Activated naive CD4-positive, alpha-beta T cell treated with anti-CD3 and anti-CD28 coated beads, Interleukin-2, amount 50 U/mL, for 16 hours (primary cell): ENCODE measurements around the gene F8A1.
"Not testable (repeated sequence)": the region's sequence is repeated elsewhere in the genome, so short reads cannot be mapped to it uniquely, and the experiment has no call there.

ENCODE experiments used
- DNase-seq: peaks from one replicate; pipeline ENCODE4 v3.0.0-alpha.2; 2020

F8A1 gene

DNA sequence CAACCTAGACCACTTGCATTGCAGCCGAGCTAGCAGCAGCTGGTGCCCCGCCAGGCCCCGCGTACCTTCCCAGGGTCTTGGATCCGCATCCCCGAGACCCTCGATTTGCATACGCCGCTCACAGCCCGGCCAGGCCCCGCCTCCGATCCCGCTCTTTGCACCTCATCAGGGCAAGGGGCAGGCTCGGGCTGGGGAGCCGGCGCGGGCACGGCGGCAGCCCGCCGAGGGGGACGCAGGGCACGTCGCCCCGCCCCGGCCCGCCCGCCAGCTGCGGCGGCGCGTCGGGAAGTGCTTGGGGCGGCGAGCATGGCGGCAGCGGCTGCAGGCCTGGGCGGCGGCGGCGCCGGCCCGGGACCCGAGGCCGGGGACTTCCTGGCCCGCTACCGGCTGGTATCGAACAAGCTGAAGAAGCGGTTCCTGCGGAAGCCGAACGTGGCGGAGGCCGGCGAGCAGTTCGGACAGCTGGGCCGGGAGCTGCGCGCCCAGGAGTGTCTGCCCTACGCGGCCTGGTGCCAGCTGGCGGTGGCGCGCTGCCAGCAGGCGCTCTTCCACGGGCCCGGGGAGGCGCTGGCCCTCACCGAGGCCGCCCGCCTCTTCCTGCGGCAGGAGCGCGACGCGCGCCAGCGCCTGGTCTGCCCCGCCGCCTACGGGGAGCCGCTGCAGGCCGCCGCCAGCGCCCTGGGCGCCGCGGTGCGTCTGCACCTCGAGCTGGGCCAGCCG lies at the start of gene F8A1:
Gene F8A1 (plus strand): TSS at position 287 of the 720 bp plus-strand sequence. CDS start 20 bp downstream, at position 307.
- DNase-seq = peak; percentile 60

DNA sequence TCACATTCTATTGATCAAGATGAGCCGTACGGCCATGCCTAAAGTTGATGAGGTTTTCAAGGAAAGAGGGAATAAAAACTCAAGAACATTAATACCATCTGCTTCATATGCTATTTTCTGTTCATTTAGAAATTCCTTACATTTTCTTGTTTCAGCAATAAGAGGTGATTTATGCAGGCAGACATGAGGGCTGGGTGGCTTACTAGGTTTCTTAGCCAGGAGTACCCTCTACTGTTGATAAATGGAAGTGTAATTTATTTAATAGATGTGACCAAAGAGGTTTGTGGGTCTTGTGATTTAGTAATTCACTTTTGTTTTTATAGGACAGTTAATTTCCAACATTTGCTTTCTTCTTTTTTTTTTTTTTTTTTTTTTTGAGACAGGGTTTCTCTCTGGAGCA lies 45.3 kb upstream of the F8A1 start:
- no peak for DNase-seq

DNA sequence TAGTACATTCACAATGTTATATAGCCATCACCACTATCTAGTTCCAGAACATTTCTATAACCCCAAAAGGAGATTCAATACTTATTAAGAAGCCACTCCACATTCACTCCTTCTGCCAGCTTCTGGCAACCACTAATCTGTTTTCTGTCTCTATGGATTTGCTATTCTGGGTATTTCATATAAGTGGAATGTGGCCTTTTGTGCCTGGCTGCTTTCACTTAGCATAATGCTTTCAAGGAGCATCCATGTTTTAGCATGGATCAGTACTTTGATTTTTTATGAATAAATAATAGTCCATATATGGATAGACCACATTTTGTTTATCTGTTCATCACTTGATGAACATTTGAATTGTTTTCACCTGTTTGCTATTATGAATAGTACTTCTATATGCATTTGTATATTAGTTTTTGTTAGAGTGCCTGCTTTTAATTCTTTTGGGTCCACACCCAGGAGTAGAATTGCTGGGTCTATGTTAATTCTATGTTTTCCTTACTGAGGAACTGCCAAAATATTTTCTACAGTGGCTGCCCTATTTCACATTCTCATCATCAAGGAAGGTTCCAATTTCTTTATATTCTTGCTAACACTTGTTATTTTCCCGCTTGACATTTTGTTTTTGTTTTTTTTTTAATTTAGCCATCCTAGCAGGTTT lies 35.1 kb upstream of the F8A1 start:
- no peak for DNase-seq

DNA sequence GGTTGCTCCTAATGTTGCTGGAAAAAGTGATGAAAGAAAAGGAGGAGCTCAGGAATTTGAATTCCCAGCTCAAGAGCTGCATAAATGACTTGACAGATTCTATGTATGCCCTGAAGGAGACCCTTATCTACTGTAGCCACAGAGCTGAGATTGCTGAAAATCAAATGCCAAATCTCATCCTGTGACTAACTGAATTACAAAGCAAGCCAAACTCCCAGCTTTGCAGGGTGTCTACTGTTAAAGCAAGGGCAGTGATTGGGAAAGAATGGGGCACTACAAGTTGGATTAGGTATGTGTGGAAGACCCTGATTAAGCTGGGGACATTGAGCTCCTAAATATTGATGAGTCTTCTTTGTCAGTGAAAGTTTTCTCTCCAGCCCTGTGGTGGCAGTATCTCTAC lies 30.9 kb upstream of the F8A1 start:
- no peak for DNase-seq

DNA sequence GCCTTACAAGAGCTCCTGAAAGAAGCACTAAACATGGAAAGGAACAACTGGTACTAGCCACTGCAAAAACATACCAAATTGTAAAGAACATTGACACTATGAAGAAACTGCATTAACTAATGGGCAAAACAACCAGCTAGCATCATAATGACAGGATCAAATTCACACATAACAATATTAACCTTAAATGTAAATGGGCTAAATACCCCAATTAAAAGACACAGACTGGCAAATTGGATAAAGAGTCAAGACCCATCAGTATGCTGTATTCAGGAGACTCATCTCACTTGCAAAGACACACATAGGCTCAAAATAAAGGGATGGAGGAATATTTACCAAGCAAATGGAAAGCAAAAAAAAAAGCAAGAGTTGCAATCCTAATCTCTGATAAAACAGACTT lies 17.6 kb upstream of the F8A1 start:
- not testable (repeated sequence) for DNase-seq

DNA sequence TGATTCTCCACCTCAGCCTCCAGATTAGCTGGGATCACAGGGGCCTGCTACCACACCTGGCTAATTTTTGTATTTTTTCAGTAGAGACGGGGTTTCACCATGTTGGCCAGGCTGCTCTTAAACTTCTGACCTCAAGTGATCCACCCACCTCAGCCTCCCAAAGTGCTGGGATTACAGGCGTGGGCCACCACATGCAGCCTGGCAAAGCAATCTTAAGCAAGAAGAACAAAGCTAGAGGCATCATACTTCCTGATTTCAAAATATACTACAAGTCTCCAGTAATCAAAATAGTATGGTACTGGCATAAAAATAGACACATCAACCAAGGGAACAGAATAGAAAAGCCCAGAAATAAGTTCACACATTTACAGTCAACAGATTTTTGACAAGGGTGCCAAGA lies 12.8 kb upstream of the F8A1 start:
- DNase-seq = no peak

DNA sequence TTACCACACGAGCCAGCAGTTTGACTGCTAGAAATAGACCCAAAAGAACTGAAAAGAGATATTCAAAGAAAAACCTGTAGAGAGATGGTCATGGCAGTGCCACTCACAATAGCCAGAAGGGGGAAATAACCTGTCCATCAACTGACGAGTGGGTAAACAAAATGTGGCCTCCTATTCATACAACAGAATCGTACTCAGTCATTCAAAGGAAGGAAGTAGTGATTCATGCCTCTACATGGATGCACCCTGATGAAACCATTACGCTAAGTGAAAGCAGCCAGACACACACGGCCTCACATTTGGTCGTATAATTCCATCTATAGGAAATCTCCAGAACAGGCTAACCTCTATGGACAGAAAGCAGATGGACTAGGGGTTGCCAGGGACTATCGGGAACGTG lies 2.1 kb upstream of the F8A1 start:
- DNase-seq = not testable (repeated sequence)

DNA sequence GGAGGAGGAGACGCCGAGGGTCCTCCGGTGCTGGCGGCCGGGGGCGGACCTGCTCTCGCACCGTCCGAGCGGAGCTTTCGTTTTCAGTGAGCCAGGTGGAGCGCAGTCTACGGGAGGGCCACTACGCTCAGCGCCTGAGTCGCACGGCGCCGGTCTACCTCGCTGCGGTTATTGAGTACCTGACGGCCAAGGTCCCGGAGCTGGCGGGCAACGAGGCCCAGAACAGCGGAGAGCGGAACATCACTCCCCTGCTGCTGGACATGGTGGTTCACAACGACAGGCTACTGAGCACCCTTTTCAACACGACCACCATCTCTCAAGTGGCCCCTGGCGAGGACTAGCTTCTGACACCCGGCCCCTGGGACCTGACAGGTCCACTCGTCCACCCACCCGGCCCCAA lies 1.1 kb upstream of the F8A1 start:
- not testable (repeated sequence) for DNase-seq

DNA sequence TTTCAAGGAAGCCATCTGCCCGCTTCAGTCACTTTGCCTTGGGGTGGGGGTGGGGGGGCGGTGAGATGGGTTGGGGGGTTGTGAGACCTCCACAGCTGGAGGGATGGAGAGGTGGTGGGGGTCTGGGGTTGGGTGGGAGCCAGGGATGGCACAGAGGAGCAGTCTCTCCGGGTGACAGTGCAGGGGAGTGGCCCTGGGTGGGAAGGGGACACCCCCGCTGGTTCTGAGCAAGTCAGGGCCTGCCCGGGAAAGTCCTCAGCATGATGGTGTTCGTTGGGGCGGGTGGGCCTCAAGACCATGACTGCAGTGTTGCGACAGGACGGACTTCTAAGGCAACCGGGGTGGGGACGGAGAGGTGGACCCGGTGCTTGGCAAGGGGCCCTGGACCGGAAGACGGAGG lies 606 bp upstream of the F8A1 start:
- DNase-seq = not testable (repeated sequence)

DNA sequence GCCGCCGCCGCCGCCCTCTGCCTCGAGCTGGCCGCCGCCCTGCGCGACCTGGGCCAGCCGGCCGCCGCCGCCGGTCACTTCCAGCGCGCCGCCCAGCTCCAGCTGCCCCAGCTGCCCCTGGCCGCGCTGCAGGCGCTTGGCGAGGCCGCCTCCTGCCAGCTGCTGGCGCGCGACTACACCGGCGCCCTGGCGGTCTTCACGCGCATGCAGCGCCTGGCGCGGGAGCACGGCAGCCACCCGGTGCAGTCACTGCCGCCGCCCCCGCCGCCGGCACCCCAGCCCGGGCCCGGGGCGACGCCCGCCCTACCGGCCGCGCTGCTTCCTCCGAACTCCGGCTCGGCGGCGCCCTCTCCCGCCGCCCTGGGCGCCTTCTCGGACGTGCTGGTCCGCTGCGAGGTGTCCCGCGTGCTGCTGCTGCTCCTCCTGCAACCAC lies 650 bp downstream of the F8A1 start:
- not testable (repeated sequence) for DNase-seq

DNA sequence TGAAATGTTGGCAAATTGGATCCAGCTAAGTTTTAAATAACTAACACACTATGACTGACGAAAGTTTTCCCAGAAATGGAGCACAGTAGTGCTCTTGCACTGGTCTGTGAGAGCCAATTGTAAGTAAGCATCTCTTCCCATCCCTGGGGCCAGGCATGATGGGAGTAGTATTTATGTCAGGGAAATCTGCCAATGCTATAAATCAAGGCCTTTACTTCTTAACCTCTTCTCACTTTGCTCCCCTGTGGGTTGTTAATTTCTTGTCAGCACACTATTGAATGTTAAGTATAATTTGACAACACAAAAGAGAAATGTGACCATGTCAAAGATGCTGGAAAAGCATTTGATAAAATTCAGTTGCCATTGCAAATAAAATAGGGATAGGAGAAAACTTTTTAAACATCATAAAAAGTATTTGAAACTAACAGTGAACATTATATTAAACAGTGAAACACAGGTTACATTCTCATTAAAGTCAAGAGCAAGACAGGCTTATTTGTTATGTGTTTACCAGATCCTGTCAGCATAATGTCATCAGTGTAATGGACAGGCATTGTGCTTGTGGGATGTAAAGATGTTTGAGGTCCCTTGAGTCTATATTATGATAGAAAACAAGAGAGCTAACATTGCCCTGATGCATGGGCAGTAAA lies 5.0 kb downstream of the F8A1 start:
- no peak for DNase-seq

DNA sequence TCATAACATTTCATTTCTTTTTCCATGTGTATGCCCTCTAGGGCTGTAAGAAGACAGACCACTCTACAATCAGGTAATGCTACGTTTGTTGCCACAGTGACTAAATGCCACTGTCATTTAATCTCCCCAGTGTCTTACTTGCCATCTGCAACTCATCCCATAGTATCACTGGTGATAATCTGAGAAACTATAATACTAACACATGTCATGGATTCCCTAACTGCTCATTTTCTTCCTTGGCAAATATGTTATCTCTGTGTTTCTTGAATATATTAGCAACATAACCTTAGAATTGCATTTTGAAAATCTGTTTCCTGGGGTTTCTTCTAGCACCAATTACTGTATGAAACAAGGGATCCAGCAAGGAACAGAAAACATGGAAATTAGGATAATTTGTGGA lies 6.1 kb downstream of the F8A1 start:
- DNase-seq = no peak

DNA sequence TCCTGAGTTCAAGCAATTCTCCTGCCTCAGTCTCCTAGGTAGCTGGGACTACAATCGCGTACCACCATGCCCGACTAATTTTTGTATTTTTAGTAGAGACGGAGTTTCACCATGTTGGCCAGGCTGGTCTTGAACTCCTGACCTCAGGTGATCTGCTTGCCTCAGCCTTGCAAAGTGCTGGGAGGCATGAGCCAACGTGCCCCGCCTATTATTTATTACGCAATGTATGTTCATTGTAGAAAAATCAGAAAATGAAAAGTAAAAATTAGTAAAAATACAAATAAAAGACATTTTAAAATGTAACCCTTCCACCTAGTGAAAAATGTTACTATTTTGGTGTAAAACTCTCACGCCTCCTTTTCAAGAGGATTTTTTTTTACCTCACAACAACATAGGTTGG lies 14.2 kb downstream of the F8A1 start:
- DNase-seq = no peak

DNA sequence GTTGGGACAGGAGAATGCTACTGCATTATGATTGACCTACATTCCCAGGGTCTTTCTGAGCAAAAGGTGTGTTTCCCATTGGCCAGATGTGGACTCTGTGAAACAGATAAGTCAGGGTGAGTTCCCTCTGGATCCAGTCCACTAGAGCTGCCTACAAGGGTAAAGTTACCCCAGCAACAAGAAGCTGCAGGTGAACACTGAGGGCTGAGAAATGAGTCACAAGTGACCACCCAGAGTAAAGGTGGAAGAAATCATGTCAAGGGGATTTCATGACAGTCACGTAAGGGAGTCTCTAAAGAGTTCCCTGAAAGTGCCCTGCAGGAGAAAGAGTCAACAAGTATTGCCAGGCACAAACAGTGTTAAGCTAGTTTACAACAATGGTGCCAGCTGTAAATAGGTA lies 16.3 kb downstream of the F8A1 start:
- no peak for DNase-seq

DNA sequence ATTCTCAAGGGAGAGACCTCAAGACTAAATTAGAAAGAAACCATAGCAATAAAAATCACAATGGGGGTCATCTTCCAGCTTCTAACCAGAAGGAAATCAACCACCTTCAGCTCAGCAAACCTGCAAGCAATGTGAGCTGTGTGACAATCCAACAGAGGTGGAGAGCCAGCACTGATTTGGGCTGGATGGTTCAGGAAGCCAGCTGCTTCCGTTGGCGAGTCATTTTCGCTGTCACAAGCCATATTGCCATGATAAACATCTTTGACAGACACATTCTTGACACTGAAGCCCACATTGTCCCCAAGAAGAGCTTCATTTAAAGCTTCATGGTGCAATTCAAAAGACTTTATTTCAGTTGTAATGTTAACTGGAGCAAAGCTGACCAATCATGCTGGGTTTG lies 22.7 kb downstream of the F8A1 start:
- no peak for DNase-seq

DNA sequence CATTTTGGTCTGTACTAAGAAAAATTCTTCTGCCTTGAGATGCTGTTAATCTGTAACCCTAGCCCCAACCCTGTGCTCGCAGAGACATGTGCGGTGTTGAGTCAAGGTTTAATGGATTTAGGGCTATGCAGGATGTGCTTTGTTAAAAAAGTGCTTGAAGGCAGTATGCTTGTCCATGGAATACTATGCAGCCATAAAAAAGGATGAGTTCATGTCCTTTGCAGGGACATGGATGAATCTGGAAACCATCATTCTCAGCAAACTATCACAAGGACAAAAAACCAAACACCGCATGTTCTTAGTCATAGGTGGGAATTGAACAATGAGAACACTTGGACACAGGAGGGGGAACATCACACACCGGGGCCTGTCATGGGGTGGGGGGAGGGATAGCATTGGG lies 23.9 kb downstream of the F8A1 start:
- not testable (repeated sequence) for DNase-seq

DNA sequence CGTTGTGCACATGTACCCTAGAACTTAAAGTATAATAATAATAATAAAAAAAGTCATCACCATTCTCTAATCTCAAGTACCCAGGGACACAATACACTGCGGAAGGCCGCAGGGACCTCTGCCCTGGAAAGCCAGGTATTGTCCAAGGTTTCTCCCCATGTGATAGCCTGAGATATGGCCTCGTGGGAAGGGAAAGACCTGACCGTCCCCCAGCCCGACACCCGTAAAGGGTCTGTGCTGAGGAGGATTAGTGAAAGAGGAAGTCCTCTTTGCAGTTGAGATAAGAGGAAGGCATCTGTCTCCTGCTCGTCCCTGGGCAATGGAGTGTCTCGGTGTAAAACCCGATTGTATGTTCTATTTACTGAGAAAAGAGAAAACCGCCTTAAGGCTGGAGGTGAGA lies 24.4 kb downstream of the F8A1 start:
- DNase-seq = not testable (repeated sequence)

DNA sequence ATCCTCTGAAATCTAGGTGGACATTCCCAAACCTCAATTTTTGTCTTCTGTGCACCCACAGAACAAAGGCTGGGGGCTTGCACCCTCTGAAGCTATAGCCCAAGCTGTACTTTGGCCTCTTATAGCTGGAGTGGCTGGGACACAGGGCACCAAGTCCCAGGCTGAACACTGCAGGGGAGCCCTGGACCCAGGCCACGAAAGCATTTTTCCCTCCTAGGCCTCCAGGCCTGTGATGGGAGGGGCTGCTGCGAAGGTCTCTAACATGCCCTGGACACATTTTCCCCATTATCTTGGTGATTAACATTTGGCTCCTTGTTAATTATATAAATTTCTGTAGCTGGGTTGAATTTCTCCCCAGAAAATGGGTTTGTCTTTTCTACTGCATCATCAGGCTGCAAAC lies 27.9 kb downstream of the F8A1 start:
- no peak for DNase-seq

DNA sequence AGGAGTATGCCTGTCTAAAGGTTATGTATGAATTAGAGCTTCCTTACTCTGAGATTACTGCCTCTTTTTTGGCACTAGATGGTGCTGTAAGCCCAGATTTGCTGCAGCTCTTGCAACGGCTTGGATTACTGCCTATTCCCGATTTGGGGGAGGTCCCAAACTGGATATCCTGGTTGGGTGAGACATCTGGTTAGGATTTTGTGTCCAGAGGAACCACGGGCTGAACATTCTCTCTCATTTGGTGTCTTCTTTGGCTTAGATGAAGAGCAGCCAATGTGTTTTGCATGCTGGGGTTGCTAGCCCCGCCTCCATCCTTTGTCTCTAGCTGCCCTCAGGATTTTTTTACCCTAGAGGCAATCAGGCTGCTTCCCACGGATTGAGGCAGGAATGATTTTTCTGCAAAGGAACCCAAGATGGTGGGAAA lies 31.9 kb downstream of the F8A1 start:
- peak; percentile 14 for DNase-seq

DNA sequence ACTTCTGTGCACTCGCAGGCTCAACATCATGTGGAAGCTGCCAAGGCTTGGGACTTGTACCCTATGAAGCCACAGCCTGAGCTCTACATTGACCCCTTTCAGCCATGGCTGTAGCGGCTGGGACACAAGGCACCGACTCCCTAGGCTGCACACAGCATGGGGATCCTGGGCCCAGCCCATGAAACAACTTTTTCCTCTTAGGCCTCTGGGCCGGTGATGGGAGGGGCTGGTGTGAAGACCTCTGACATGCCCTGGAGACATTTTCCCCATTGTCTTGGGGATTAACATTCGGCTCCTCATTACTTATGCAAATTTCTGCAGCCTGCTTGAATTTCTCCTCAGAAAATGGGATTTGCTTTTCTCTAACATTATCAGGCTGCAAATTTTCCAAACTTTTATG lies 38.6 kb downstream of the F8A1 start:
- DNase-seq = not testable (repeated sequence)
